Jurkat, Clone E6-1 (cell line): ENCODE results near the gene ALG9.
"Not testable (repeated sequence)": the region's sequence is repeated elsewhere in the genome, so short reads cannot be mapped to it uniquely, and the experiment has no call there.

Source experiments
- DNase-seq: peaks from one replicate; pipeline ENCODE4 v3.0.0-alpha.2; 2011; ENCODE audit warnings: low read depth, low spot score
- H3K4me3 ChIP-seq: 2 replicates; pipeline ENCODE4 v1.5.1; 2011; ENCODE audit warnings: mild to moderate bottlenecking, low read length, control low read depth, moderate library complexity

ALG9 gene

DNA sequence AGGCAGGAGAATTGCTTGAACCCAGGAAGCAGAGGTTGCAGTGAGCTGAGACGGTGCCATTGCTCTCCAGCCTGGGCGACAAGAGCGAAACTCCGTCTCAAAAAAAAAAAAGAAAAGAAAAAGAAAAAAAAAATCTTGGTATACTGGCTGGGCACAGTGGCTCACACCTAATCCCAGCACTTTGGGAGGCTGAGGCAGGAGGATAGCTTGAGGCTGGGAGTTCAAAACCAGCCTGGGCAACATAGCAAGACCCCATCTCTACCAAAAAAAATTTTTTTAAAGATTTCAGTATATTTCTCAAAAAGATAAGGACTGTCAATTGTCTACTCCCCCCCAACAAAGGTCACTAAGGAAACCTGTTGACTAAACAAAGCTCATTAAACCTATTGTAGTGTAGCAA lies 13.7 kb upstream of the ALG9 start:
- H3K4me3 ChIP-seq, DNase-seq: not testable (repeated sequence)

DNA sequence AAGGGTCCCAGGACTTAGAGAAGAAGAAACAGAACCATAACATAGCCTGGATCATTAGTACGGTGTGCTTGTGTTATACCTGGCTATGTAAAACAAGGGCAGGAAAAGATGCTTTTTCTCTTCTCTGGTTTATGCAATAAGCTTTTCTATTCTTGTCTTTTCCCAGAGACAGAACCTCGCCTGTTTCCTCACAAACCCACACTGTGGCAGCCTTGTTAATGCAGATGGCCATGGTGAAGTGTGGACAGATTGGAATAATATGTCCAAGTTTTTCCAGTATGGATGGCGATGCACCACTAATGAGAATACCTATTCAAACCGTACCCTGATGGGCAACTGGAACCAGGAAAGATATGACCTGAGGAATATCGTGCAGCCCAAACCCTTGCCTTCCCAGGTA lies 10.8 kb upstream of the ALG9 start:
- DNase-seq, result no peak
- no peak overlapping the region for H3K4me3 ChIP-seq

DNA sequence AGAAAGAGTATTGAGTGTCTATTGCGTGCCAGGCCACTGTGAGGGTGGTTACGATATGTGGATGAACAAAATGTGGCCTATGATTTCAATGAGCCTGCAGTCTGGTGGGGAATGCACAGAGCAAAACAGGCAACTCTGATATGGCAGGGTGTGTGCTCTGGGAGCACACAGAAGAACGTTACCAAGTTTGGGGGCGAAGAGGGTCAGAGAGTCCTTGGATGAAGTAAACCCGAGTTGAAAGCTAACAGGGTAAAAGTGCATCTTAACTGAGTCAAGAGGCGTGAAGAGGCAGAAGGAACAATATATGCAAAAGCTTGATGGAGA lies 8.2 kb upstream of the ALG9 start:
- peak overlapping the region; percentile 87 for H3K4me3 ChIP-seq
- no peak for DNase-seq

DNA sequence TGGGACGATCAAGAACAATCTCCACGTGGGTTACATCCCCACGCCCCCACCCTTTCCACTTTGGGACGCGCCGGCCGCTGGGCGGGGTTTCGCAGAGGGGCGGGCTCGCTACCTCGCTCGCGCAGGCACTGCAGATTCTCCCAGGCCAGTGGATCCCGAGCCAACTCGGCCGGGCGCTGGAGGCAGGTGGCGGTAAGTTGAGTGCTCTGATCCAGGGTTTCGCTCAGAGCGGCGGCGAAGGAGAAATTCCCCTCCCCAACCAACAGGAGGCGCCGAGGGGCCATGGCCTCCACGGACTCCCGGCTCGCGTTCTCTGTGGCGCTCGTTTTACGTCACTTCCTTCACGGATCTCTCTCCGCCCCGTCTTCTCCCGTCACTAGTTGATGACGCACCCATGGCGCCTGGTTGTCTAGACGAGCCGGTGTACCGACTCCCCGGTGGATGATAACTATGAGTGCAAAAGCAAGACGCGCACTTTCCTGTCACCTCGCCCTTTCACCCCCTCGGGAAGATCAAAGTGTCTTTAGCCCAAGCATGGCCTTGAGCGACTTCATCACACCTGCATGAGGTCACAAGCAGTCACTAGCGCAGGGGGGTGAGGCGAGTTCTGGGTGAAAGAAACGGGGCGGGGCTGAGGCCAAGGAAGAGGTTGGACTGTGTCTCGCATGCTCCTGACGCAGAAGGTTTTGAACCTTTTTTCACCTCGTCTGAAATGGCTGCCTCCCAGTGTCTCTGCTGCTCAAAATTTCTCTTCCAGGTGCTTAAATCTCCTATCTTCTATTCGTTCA lies 7.7 kb upstream of the ALG9 start, which contains the start of the genes CFAP68 and FDXACB1:
CFAP68 (plus strand) TSS at position 693 of the 788 bp plus-strand sequence; CDS start at position 713, 20 bp downstream.
FDXACB1 (minus strand) TSS at position 317 of the 788 bp plus-strand sequence; CDS start at position 284, 33 bp downstream.
- DNase-seq, result peak; percentile 96
- peak within 1 kb of the TSS; percentile 87 for H3K4me3 ChIP-seq

DNA sequence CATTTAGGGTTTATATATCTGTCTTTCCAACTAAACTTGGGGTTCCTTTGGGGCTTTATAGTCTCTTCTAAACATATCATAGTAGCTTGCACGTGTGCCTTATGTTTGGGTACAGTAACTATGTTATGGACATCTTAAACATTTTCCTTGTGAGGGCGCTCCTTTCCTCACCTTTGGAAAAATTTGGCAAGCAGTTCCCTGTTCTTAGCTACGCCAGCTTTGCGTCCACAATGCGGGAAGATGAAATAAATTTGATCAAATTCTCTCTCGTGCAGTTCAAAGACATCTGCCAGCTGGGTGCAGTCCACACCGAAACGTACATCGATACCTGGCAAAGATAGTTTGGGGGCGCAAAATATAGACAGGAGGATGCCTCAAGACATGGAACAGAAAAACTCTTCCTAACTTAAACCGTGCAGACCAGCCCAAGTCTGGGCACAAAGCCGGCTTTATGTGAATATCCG lies 7.0 kb upstream of the ALG9 start:
- DNase-seq, result no peak
- H3K4me3 ChIP-seq, result peak overlapping the region; percentile 87

DNA sequence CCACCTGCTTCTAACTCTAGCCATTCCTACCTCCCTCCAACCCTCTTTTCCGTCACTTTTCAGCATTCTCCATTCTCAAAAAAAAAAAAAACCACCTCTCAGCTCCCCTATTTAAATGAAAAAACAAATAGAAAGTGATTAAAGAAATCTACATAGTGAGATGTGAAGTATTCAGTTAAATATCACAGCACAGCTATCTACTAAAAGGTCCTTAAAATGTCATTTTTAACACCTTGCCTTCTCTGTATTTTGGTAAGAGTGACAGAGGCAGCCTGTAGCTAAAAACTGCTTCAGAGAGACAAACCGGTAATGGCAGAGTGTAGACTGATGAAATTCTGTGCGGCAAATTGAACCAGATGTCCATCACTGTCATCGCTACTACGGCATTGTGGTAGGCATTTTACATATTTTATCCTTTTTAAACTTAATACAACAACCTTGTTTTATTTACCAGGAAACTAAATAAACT lies 346 bp upstream of the ALG9 start:
- peak overlapping the region; percentile 84 for H3K4me3 ChIP-seq
- no peak for DNase-seq

DNA sequence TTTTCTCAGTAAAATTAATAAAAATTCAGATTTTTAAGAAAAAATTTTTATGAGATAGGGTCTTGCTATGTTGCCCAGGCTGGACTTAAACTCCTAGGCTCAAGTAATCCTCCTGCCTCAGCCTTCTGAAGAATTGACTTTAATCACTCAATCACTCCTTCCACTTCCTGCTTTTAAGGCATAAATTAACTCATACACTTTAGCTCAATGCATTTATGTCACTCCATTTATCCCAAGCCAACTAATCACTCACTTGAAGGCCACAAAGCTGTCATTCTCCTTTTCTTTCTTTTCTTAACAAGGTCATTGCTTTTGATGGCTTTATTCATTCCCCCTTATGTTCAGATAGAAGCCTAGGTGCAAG lies 877 bp downstream of the ALG9 start:
- DNase-seq, result peak; percentile 25
- H3K4me3 ChIP-seq, result peak overlapping the region; percentile 84

DNA sequence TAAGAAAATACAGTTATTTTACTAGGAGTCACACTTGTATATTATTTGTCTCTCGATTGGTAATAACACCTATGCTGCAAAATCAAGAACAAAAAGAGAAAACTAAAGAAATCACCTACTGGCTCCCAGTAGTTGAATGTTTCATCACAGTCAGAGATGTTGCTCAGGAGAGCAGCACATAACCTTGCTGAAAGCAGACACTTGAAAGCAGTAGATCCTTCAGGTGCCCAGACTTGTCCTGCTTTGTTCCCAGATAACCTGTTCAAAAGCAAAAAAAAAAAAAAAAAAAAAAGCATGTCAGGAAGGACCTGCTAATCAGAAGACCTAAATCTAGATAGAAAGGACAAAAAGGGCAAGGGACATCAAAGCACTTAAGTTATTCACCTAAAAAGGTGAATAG lies 1.3 kb downstream of the ALG9 start:
- no peak for DNase-seq
- H3K4me3 ChIP-seq, result peak overlapping the region; percentile 84

DNA sequence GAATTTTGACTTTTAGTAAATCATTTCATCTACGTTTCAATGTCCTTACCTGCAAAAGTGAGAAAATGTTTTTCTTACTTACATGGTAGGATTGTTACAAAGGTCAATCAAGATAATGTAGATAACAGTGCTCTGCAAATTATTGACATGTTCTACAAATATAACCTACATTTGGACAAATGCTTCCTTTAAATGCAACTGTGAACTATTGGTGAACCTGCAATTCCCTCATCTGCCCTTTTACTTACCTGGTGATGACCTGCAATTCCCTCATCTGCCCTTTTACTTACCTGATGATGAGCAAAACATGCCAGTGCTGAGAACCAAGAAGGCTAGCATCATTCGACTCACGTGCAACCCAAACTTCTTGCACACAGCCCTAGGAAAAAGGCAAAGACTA lies 11.1 kb downstream of the ALG9 start:
- H3K4me3 ChIP-seq, result no peak overlapping the region

DNA sequence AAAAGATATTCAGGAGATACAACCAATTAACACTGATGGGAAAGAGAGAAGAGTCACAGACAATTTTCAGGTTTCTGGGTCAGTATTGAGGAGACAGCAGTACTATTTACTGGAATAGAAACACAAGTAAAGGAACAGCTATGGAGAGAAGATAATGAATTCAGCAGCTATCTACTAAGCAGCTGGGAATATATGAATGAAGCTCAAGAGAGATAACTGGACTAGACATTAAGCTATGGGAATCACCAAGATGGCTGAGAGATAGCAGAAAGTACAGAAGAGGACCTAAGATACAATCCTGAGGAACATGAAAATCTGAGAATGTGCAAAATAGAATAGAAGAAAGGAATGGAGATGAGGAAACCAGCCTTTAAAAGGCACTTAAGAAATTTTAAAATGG lies 15.9 kb downstream of the ALG9 start:
- no peak for DNase-seq
- H3K4me3 ChIP-seq, result no peak overlapping the region

More for the DNA sequence above, 11.1 kb downstream of the ALG9 start:
- no peak for DNase-seq

DNA sequence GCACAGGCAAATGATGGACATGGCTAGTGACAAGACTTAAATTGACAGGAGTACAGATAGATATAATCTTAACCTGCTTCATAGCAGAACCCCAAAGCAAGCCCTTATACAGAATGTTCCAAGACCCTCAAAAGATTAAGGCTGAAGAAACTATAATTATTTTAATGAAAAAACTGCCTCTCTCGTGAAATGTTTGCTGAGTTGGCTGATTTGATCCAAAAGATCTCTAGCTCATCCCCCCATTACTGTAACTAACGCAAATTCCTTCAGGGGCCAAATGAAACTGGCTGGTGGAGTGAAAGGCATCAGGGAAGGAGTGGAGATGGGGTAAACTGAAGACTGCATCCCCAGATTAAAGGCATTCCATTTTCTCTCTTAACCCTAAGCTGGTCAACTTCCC lies 19.3 kb downstream of the ALG9 start:
- H3K4me3 ChIP-seq, result no peak overlapping the region
- no peak for DNase-seq

DNA sequence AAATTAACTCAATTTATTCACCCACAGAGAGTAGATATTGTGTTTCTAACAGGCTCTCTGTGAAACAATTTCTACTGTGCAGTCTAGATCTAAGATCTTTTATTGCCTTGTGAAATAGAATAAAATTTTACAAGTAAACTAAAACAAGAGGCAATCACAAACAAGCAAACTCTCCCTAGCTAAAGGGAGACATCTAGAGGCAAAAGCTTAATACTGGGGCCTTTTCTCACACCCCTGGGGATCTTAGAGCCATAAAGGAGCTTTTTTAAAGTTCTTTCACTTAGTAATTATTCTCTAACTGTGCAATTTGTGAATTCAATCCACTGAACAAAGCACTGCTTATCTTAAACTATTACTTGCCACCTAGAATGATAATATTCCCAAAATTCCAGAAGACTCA lies 19.7 kb downstream of the ALG9 start:
- no peak overlapping the region for H3K4me3 ChIP-seq
- no peak for DNase-seq

DNA sequence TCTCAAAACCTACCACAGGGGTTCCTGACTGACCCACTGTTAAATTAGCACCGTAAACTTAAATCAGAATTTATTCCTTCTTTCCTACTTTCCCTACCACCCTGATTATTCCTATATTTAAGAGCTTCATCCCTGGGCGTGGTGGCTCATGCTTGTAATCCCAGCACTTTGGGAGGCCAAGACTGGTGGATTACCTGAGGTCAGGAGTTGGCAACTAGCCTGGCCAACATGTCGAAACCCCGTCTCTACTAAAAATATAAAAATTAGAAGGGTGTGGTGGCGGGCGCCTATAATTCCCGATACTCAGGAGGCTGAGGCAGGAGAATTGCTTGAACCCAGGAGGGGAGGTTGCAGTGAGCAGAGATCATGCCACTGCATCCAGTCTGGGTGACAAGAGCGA lies 20.3 kb downstream of the ALG9 start:
- no peak overlapping the region for H3K4me3 ChIP-seq

DNA sequence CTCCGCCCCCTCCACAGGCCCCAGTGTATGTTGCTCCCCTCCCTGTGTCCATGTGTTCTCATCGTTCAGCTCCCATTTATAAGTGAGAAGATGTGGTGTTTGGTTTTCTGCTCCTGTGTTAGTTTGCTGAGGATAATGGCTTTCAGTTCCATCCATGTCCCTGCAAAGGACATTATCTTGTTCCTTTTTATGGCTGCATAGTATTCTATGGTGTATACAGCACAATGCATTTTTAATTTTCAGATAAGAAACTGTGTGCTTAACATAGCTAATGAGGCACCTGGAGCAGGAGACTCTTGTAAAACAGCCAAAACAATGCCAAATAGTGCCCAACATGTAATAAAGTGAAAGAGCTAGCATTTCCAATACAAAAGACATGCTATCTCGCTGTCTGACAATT lies 21.8 kb downstream of the ALG9 start:
- no peak for DNase-seq

More for the DNA sequence above, 20.3 kb downstream of the ALG9 start:
- no peak for DNase-seq

DNA sequence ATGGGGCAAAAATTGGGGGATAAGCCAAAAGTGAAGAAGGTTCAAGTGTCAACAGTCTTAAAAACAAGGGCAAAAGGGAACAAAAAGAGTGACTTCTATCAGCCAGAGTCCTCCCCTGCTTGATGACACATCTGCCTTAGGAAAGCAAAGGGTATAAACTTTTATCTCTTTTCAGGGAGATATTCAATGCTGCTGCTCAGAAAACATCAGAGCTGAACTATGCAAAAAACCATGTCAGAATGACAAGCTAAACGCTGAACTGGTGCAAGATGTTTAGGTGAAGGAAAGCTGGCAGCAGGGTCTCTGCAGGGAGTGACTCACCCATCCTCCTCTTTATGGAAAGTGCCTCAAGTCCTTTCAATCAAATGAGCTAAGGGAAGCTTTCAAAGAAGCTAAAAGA lies 24.7 kb downstream of the ALG9 start:
- no peak for DNase-seq
- H3K4me3 ChIP-seq, result no peak overlapping the region

More for the DNA sequence above, 21.8 kb downstream of the ALG9 start:
- no peak overlapping the region for H3K4me3 ChIP-seq

DNA sequence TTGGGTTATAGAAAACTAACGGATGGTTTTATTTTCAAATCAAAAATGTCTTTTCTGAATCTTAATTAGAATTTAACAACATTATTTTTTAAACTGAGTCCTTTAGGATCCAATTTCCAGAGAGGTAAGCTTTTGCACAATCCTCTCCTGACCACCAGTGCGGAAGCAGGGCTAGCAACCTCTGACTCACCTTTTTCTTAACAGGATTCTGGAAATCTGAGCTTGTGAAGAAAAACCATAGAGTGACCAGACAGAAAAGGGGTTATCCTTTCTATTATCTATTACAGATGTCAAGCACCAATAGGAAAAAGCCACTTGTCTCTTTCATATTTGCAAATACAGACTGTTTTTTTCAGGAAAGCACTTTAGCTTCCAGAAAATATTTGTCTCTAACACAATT lies 25.3 kb downstream of the ALG9 start:
- no peak overlapping the region for H3K4me3 ChIP-seq
- no peak for DNase-seq

DNA sequence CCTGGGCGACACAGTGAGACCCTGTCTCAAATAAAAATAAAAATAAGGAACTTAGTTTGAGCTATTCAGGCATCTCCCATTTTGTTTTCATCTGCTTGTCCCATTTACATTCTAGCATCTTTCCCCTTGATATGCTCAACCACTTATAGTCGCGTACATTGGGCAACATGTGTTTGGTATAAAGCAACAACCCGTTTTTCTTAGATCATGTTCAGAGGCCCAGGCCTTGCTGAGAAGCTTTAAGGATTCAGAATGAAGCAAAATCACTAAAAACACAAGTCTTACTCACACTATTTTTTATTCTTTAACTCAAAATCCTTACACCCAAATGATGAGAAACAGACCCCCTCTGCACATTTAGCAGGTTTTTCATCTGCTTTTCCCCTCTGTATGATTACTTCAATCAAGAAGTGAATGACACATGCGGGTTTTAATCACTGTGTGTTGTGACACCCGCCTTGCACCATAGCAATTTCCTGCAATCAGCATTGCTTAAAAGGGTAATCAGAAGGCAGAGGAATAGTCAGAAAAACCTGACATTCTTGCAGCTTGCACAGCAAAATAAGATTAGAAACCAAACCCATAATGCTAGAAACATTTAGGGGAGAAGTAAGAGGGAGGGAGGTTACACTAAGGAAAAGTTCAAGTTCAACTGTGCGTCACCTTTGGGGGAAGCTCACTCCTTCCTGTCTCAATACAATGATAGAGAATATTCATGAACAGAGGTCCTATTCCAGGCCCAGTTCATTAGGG lies 25.9 kb downstream of the ALG9 start:
- DNase-seq, result no peak
- no peak overlapping the region for H3K4me3 ChIP-seq

DNA sequence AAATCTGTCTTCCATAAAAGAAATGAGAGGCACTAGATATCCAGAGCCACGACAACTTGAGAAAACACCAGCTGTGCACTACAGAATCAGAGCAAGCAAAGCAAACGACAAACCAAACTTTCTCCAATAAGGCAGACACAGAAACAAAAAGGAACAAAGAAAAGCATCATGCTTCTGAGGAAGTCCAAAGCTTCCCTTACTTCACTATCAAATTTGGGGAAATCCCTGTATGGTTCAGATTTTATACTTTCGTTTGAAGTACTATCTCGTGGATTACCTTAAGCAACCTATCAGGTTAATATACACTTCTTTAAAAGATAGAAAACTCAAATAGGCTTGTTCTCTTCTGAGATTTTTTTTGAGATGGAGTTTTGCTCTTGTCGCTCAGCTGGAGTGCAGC lies 27.7 kb downstream of the ALG9 start:
- DNase-seq, result no peak
- H3K4me3 ChIP-seq, result no peak overlapping the region

DNA sequence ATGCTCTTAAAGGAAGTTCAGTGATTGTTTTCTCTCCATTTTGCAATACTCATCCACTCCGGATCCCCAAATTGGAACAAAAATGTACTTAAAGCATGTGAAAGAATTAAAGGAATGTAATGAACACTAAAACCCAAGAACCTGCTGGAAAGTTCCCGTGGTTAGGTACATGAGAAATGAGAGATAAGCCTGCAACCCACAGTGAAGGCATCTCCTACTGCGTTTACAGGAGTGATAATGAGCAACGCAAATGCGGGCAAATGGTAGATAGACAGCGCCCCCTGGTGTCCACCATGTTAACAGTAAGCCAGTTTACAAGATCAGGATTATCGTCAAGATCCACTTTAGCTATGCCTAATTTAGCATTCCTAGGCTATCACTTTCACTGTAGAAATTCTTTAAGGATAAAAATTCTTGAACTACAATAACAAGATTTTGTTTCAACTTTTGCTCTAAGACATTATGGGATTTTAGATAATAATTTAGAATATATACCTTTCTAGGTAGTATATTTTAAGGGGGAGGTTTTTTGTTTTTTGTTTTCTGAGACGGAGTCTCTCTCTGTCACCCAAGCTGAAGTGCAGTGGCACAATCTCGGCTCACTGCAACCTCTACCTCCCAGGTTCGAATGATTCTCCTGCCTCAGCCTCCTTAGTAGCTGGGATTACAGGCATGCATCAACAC lies 29.9 kb downstream of the ALG9 start:
- no peak overlapping the region for H3K4me3 ChIP-seq
- DNase-seq, result peak; percentile 75

DNA sequence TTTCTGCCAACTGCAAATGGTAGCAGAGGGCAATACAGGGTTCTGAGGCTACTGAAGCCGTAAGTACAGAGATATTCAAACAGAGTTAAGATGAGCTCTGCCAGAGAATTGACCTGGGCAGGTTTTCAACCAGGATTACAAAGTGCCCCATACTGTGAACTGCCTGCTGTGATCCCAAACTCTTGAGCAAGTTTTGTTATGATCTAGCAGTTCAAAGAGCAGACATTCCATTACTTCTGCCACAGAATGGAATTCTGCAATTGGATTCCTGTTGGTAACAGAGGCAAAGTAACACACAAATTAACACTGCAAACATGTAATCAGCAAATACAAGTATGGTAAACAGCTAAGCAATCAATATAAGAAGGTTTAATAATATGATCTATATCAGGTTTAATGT lies 31.2 kb downstream of the ALG9 start:
- no peak for DNase-seq
- H3K4me3 ChIP-seq, result no peak overlapping the region
